HG02973 (cell line): ENCODE results near the gene CCL5.

Experiments used
- ATAC-seq: cut with Tn5 transposase; IDR thresholded peaks from one replicate; pipeline ENCODE4 v1.9.1; 2021; ENCODE audit warnings: moderate library complexity; ENCODE audit not compliant: unreplicated experiment

CCL5 gene

GRCh38 chr17:35870906-35871819 is 9.0 kb downstream of the CCL5 start:
- no peak for ATAC-seq

- no peak for ATAC-seq
Observed at GRCh38 chr17:35868737-35869136, 11.4 kb downstream of the CCL5 start, which contains the start of gene HEATR9. TSS of gene HEATR9 (minus strand) at chr17:35868891. CDS start at chr17:35868742, 149 bp downstream.

DNA sequence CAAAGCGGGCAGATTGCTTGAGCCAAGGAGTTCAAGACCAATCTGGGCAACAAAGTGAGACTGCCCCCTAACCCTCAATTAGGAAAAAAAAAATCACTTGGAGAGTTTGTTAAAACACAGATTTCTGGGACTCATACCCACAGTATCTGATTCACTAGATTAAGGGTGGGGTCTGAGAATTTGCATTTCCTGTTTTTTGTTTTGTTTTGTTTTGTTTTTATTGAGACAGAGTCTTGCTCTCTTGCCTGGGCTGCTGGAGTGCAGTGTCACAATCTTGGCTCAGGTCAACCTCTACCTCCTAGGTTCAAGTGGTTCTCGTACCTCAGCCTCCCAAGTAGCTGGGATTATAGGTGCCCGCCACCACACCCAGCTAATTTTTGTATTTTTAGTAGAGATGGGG is 12.6 kb downstream of the CCL5 start:
- no peak for ATAC-seq

GRCh38 chr17:35866341-35866950 is 13.7 kb downstream of the CCL5 start:
- no peak for ATAC-seq

GRCh38 chr17:35865412-35866340 is 14.5 kb downstream of the CCL5 start:
- no peak for ATAC-seq

- no peak for ATAC-seq
Observed at GRCh38 chr17:35864853-35865252, 15.3 kb downstream of the CCL5 start.

DNA sequence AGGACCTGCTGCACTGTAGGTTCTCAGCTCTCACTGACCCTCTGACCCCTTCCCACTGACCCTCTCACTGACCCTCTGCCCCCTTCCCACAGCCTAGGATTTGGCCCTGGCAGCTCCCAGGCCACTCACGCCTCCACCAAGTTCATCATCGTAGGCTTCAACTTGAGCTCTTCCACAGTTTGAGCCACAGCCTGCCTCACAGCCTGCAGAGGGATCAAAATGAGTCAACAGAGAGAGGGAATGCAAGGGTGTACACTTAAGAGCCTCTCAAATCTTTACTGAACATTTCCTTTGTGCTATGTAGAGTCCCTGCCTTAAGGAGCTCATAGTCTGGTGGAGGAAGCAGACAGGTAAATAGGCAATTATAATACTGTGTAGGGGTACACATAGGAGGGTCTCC is 23.6 kb downstream of the CCL5 start:
- ATAC-seq: no peak

DNA sequence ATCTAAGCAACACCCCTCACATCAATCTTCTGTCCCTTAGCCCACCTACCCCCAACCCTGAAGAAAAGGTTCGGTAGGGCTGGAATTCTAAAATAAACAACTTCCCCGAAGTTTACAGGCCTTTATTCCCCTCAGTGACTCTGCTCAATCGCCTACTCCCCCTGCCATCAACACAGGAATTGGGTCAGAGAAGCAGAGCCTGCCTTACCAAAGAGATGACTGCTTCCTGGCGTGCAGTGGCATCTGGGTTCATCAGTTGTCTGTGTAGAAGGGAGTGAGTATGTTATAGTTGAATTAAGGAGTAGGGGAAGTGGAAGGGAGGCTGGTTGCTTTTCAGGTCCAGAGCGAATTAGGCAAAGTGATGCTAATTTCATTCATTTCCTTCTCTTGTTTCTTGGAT is 24.2 kb downstream of the CCL5 start:
- no peak for ATAC-seq

- ATAC-seq: no peak
Observed at GRCh38 chr17:35849469-35850348, 30.5 kb downstream of the CCL5 start.

DNA sequence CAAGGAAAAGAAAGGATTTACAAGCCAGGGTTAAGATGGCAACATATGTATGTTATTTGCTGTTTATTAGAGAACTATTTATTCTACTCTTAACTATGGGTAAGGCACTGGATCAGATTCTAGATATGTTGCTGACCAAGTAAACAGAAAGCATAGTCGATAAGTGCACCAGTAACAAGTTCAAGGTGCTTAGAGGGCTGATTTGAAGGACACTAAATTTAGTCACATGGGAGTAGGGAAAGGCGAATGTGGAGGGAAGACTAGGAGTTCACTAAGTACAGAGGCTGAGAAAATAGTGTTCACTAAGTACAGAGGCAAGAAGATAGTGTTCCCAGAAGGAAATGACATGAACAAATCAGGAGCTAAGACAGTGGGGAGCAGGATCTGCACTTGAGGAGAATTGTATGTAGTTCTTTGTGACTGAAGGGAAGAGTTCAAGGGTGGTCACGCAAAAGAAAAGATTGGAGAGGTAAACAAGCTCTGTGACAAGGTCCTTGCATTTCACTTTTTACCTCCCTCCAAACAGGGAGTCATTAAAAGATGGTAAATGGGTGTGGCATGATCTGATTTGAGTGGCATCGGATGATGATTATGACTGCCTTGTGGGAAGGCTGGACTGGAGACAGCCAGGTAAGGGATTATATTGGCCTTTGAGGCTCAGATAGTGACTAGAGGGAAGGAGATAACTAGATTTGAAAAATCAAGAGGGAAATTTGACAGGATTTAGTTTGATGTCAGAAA is 32.4 kb downstream of the CCL5 start:
- no peak for ATAC-seq

DNA sequence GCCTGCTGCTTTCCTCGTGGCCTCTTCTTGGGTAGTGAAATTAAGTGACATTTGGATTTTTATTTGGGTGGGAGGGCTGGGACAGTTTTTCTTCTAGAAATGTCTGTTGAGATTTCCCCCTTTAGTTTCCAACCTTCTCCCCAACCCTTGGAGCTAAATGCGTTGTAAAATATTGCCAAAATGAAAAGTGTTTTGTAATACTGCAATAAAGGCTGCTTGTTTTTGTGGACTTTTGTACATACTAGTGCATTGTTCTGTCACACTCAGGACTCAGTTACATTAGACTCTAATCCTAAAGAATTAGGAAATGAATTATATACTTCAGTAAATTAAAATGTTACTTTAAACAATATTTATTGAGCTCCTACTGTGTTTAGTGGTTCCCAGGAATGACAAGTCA is 33.2 kb downstream of the CCL5 start:
- ATAC-seq: no peak

DNA sequence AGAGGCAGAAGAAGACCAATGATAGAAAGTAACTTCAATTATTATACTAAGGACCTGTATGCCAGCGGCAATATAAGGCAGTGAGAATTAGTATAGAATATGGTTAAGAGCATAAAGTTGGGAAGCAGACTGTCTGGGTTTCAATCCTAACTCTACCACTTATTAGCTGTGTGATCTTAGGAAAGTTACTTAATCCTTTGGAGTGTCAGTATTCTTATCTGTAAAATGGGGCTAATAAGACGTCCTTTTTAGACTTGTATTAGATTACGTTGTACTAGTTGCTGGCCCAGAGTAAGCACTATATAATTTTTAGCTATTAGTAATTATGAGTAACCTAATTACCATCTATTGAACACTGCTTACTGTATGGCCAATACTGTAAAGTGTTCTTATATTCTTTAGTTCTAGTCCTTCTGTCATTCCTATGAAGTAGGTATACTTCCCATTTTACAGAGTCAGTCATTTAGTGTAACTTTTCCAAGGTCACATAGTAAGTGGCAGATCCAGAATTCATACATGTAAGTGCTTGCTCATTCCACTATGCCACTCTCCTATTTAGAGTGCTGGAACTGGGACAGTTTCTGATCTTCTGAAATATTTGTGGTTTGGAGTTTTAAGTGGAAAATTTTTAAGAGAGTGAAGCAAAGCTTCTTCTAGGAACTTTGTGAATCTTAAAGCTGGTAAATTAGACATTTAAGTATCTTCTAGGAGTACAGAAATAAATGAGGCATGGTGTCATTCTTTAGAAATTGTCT is 33.9 kb downstream of the CCL5 start:
- ATAC-seq: no peak

DNA sequence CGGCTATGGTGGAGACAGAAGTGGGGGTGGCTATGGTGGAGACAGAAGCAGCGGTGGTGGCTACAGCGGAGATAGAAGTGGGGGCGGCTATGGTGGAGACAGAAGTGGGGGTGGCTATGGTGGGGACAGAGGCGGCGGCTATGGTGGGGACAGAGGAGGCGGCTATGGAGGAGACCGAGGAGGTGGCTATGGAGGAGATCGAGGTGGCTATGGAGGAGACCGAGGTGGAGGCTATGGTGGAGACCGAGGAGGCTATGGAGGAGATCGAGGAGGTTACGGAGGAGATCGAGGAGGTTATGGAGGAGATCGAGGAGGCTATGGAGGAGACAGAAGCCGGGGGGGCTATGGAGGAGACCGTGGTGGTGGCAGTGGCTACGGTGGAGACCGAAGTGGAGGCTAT is 35.6 kb downstream of the CCL5 start:
- no peak for ATAC-seq

DNA sequence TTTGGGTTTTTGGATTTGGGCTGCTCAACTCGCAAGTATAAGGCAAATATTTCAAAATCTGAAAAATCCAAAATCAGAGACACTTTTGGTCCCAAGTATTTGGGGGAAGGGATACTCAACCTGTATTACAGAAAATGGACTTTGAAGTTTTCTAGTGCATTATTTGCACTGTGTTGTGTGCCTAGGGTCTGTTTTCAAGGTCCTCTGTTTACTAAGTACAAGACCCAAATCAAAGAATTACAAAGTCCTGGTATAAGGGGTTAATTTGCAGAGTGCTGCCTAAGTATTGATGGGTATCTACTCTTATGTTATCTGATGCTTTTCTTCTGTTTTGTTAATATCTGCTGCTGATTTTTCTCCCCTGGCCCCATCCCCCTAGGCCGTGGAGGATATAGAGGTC is 36.5 kb downstream of the CCL5 start:
- ATAC-seq: no peak

- no peak for ATAC-seq
Observed at GRCh38 chr17:35842239-35842638, 37.9 kb downstream of the CCL5 start.

- ATAC-seq: no peak
Observed at GRCh38 chr17:35841505-35841904, 38.7 kb downstream of the CCL5 start.

- no peak for ATAC-seq
Observed at GRCh38 chr17:35841101-35841500, 39.1 kb downstream of the CCL5 start.

GRCh38 chr17:35825206-35825605 is 55.0 kb downstream of the CCL5 start:
- no peak for ATAC-seq
